HepG2 (cell line): ENCODE data around the gene PPAN. TPM values are rescaled to one million over a fixed set of nuclear protein-coding genes. Genes with fewer than 3 reads are reported as not detected.
A peak's percentile ranks its signal among the peaks of the same experiment; 100 is the strongest.

ENCODE experiments used
- ATAD3A ChIP-seq: sonication (generic); formaldehyde crosslinking; IDR thresholded peaks from 2 replicates; pipeline ENCODE4 v1.4.0; 2020; ENCODE audit warnings: missing genetic modification reagents
- CHD4 ChIP-seq: fragments of 200-600 bp; sonication (generic); IDR thresholded peaks from 2 replicates; pipeline ENCODE4 v1.7.0; 2017; ENCODE audit warnings: mild to moderate bottlenecking, low read length, borderline replicate concordance
- FOXC1 ChIP-seq: sonication (generic); formaldehyde crosslinking; IDR thresholded peaks from 2 replicates; pipeline ENCODE4 v1.8.0; 2022; ENCODE audit warnings: mild to moderate bottlenecking, missing genetic modification reagents, borderline replicate concordance
- FOXK1 ChIP-seq: sonication (generic); formaldehyde crosslinking; IDR thresholded peaks from 2 replicates; pipeline ENCODE4 v1.4.0; 2020; ENCODE audit warnings: low read depth, missing genetic modification reagents, borderline replicate concordance
- HHEX ChIP-seq: IDR thresholded peaks from 2 replicates; pipeline ENCODE4 v1.6.1; 2016; ENCODE audit warnings: control low read depth
- HNF4G ChIP-seq, 2 experiments: sonication (generic) in 1 of 2; formaldehyde crosslinking in 1 of 2; IDR thresholded peaks; 2 replicates each; pipeline versions ENCODE4 v1.4.0 to v1.6.1; 2011 to 2020; ENCODE audit warnings: borderline replicate concordance in 2 of 2, low read depth in 2 of 2, mild to moderate bottlenecking in 2 of 2, low read length in 1 of 2, missing genetic modification reagents in 1 of 2, moderate library complexity in 1 of 2
- HNRNPLL ChIP-seq: fragments of 200-400 bp; formaldehyde crosslinking; IDR thresholded peaks from 2 replicates; pipeline ENCODE4 v1.6.1; 2017; ENCODE audit warnings: mild to moderate bottlenecking, low read depth, low read length; ENCODE audit not compliant: poor library complexity, severe bottlenecking
- NAIF1 ChIP-seq: sonication (generic); formaldehyde crosslinking; IDR thresholded peaks from 2 replicates; pipeline ENCODE4 v1.5.0; 2020; ENCODE audit warnings: mild to moderate bottlenecking, missing genetic modification reagents, borderline replicate concordance
- NFE2L1 ChIP-seq: sonication (generic); formaldehyde crosslinking; IDR thresholded peaks from 2 replicates; pipeline ENCODE4 v1.4.0; 2020; ENCODE audit warnings: missing genetic modification reagents, mild to moderate bottlenecking, borderline replicate concordance
- NPAS2 ChIP-seq: sonication (generic); formaldehyde crosslinking; IDR thresholded peaks from 2 replicates; pipeline ENCODE4 v1.8.0; 2022; ENCODE audit warnings: mild to moderate bottlenecking, missing genetic modification reagents, borderline replicate concordance
- PHF5A ChIP-seq: IDR thresholded peaks from one replicate; pipeline ENCODE4 v1.6.1; 2018; ENCODE audit warnings: low read depth, missing genetic modification reagents; ENCODE audit not compliant: unreplicated experiment
- SMYD3 ChIP-seq: sonication (generic); formaldehyde crosslinking; IDR thresholded peaks from 2 replicates; pipeline ENCODE4 v1.8.1; 2023; ENCODE audit warnings: mild to moderate bottlenecking, missing genetic modification reagents
- TEAD2 ChIP-seq: sonication (generic); formaldehyde crosslinking; IDR thresholded peaks from 2 replicates; pipeline ENCODE4 v1.9.0; 2021; ENCODE audit warnings: missing genetic modification reagents
- ZBTB3 ChIP-seq: sonication (generic); formaldehyde crosslinking; IDR thresholded peaks from 2 replicates; pipeline ENCODE4 v1.4.0; 2020; ENCODE audit warnings: low read depth, mild to moderate bottlenecking, moderate library complexity, missing genetic modification reagents, borderline replicate concordance
- ZBTB8A ChIP-seq: sonication (generic); formaldehyde crosslinking; IDR thresholded peaks from 2 replicates; pipeline ENCODE4 v1.4.0; 2020; ENCODE audit warnings: mild to moderate bottlenecking, low read depth, missing genetic modification reagents, borderline replicate concordance
- ZNF205 ChIP-seq: IDR thresholded peaks from 2 replicates; pipeline ENCODE4 v1.6.1; 2018; ENCODE audit warnings: missing biosample characterization, missing genetic modification reagents
- ZNF343 ChIP-seq: sonication (generic); formaldehyde crosslinking; IDR thresholded peaks from 2 replicates; pipeline ENCODE4 v1.4.0; 2020; ENCODE audit warnings: mild to moderate bottlenecking, missing genetic modification reagents
- ZNF496 ChIP-seq: sonication (generic); formaldehyde crosslinking; IDR thresholded peaks from 2 replicates; pipeline ENCODE4 v1.8.1; 2023; ENCODE audit warnings: mild to moderate bottlenecking, moderate library complexity, missing genetic modification reagents; ENCODE audit not compliant: insufficient replicate concordance
- polyA plus RNA-seq, 8 experiments: library from polyadenylated mRNA; depleted of rRNA in 3 of 8; stranded (reverse) in 7 of 8; unstranded in 1 of 8; fragments of >200 nt; fragmentation: Illumina TruSeq in 4 of 8; extraction: Trizol in 4 of 8; gene quantifications; 2 replicates each; pipeline versions ENCODE4 v1.2.1 to v1.2.3, GENCODE V29; 2011 to 2016; ENCODE audit warnings: low read depth in 4 of 8, missing spikeins in 1 of 8, mixed read lengths in 1 of 8; ENCODE audit not compliant: insufficient read depth in 1 of 8
- total RNA-seq, 5 experiments: library from RNA; depleted of rRNA; stranded (reverse); fragments of >200 nt; fragmentation: Illumina TruSeq; extraction: Trizol; gene quantifications; 2 replicates each; pipeline ENCODE4 v1.2.3, GENCODE V29; 2016; ENCODE audit warnings: low read depth in 1 of 5
- TF ChIP-seq, protein P1 (sequence below): sonication (generic); formaldehyde crosslinking; IDR thresholded peaks from 2 replicates; pipeline ENCODE4 v1.4.0; 2020; ENCODE audit warnings: mild to moderate bottlenecking, missing genetic modification reagents, borderline replicate concordance
- TF ChIP-seq, protein P2 (sequence below): sonication (generic); formaldehyde crosslinking; IDR thresholded peaks from 2 replicates; pipeline ENCODE4 v1.8.1; 2022; ENCODE audit warnings: mild to moderate bottlenecking, missing genetic modification reagents
- TF ChIP-seq, protein P3 (sequence below): IDR thresholded peaks from 2 replicates; pipeline ENCODE4 v1.6.1; 2012; ENCODE audit warnings: low read depth, low read length, improper control_type of control experiment
- TF ChIP-seq, protein P4 (sequence below): sonication (generic); formaldehyde crosslinking; IDR thresholded peaks from 2 replicates; pipeline ENCODE4 v1.5.1; 2020; ENCODE audit warnings: missing genetic modification reagents, mild to moderate bottlenecking, borderline replicate concordance

Gene PPAN
- total and polyA plus RNA-seq, 2 of the 13 experiments (the other 11 are each of a cell fraction or from before 2014, with no cell fraction given), result 36.2 to 41.9 TPM

DNA sequence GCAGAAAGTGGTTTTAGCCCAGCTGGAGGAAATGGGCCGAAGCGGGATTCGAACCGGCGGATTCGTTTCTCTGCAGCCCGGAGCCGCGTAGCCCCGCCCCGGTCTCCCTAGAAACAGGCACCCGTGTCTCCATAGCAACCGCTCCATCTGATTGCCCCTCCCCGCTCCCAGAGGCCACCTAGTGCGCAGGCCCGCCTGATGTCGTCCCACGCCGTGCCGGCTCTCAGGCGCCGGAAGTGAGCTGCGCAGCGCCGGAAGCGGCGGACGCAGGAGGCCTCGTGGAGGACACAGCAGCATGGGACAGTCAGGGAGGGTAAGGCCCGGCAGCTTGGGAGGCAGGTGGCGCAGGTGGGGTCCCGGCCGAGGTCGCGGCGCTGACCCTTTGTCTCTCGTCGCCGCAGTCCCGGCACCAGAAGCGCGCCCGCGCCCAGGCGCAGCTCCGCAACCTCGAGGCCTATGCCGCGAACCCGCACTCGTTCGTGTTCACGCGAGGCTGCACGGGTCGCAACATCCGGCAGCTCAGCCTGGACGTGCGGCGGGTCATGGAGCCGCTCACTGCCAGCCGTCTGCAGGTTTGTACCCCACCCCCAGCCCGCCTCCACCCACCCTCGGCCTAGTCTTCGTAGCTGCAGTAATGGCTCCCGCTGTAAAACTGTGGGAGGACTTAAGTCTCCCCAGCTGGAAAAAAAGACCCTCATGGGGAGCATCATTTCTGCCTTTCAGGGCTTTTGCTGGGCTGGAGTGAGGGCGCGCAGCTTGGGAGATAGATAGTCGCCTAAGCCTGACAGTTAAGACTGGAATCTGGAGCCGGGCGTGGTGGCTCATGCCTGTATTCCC lies at the start of gene PPAN (continued):
- TF ChIP-seq HNF4G (IDR thresholded peaks at IDR 0.05; ENCODE audit: borderline replicate concordance, low read depth, low read length), result no peak
- TF ChIP-seq HNF4G (CRISPR knock-in tag; IDR thresholded peaks at IDR 0.05; ENCODE audit: borderline replicate concordance, low read depth), result peak; percentile 48; the same call in 1 of the 2 replicates
- peak; percentile 91; the same call in 1 of the 2 replicates for TF ChIP-seq FOXK1 (CRISPR knock-in tag)
- TF ChIP-seq, protein P1, sequence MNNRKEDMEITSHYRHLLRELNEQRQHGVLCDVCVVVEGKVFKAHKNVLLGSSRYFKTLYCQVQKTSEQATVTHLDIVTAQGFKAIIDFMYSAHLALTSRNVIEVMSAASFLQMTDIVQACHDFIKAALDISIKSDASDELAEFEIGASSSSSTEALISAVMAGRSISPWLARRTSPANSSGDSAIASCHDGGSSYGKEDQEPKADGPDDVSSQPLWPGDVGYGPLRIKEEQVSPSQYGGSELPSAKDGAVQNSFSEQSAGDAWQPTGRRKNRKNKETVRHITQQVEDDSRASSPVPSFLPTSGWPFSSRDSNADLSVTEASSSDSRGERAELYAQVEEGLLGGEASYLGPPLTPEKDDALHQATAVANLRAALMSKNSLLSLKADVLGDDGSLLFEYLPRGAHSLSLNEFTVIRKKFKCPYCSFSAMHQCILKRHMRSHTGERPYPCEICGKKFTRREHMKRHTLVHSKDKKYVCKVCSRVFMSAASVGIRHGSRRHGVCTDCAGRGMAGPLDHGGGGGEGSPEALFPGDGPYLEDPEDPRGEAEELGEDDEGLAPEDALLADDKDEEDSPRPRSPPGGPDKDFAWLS, result no peak
- TF ChIP-seq NAIF1 (CRISPR knock-in tag), result no peak
- no peak for TF ChIP-seq NPAS2 (CRISPR knock-in tag)
- 0 out of 2 replicates have a peak, but pooled peaks have one; percentile 28 for TF ChIP-seq ATAD3A
- TF ChIP-seq ZBTB8A, result no peak
- TF ChIP-seq, protein P2, sequence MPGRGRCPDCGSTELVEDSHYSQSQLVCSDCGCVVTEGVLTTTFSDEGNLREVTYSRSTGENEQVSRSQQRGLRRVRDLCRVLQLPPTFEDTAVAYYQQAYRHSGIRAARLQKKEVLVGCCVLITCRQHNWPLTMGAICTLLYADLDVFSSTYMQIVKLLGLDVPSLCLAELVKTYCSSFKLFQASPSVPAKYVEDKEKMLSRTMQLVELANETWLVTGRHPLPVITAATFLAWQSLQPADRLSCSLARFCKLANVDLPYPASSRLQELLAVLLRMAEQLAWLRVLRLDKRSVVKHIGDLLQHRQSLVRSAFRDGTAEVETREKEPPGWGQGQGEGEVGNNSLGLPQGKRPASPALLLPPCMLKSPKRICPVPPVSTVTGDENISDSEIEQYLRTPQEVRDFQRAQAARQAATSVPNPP (CRISPR knock-in tag), result no peak
- TF ChIP-seq ZNF343, result no peak
- TF ChIP-seq ZBTB3 (CRISPR knock-in tag), result no peak
- TF ChIP-seq PHF5A (CRISPR knock-in tag), result no peak
- TF ChIP-seq ZNF205 (CRISPR knock-in tag), result peak; percentile 79; the same call in 1 of the 2 replicates
- peak; percentile 85; the same call in 1 of the 2 replicates for TF ChIP-seq FOXC1 (CRISPR knock-in tag)
- peak; percentile 84 for TF ChIP-seq HNRNPLL
- no peak for TF ChIP-seq ZNF496 (CRISPR knock-in tag)
- TF ChIP-seq CHD4, result no peak
- no peak for TF ChIP-seq SMYD3 (CRISPR knock-in tag)
- TF ChIP-seq NFE2L1, result no peak
- TF ChIP-seq, protein P3, sequence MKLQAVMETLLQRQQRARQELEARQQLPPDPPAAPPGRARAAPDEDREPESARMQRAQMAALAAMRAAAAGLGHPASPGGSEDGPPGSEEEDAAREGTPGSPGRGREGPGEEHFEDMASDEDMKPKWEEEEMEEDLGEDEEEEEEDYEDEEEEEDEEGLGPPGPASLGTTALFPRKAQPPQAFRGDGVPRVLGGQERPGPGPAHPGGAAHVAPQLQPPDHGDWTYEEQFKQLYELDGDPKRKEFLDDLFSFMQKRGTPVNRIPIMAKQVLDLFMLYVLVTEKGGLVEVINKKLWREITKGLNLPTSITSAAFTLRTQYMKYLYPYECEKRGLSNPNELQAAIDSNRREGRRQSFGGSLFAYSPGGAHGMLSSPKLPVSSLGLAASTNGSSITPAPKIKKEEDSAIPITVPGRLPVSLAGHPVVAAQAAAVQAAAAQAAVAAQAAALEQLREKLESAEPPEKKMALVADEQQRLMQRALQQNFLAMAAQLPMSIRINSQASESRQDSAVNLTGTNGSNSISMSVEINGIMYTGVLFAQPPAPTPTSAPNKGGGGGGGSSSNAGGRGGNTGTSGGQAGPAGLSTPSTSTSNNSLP, result no peak
- no peak for TF ChIP-seq HHEX
- no peak for TF ChIP-seq TEAD2 (CRISPR knock-in tag)
- TF ChIP-seq, protein P4, sequence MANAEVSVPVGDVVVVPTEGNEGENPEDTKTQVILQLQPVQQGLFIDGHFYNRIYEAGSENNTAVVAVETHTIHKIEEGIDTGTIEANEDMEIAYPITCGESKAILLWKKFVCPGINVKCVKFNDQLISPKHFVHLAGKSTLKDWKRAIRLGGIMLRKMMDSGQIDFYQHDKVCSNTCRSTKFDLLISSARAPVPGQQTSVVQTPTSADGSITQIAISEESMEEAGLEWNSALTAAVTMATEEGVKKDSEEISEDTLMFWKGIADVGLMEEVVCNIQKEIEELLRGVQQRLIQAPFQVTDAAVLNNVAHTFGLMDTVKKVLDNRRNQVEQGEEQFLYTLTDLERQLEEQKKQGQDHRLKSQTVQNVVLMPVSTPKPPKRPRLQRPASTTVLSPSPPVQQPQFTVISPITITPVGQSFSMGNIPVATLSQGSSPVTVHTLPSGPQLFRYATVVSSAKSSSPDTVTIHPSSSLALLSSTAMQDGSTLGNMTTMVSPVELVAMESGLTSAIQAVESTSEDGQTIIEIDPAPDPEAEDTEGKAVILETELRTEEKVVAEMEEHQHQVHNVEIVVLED (CRISPR knock-in tag), result peak; percentile 90
